HEK293T (cell line): ENCODE results near the gene SUCLG2.

Source experiments
- CTCF ChIA-PET: fragments of 350-600 bp; formaldehyde crosslinking; extraction: SDS; loops from one replicate; lab custom pipeline; 2021; ENCODE audit warnings: antibody characterized with exemption, inconsistent platforms; lab: Yijun Ruan, JAX
- POLR2A ChIA-PET: fragments of 350-600 bp; formaldehyde crosslinking; extraction: SDS; loops from one replicate; lab custom pipeline; 2020; ENCODE audit warnings: antibody characterized with exemption, inconsistent platforms; lab: Yijun Ruan, JAX
- DNase-seq: peaks from one replicate; pipeline ENCODE4 v3.0.0; 2012; ENCODE audit warnings: mixed read lengths; ENCODE audit errors: extremely low spot score
- ARNT ChIP-seq: fragments of 450-650 bp; IDR thresholded peaks from 2 replicates; pipeline ENCODE4 v1.6.1; 2017; ENCODE audit warnings: mild to moderate bottlenecking
- BHLHE40 ChIP-seq: fragments of 450-650 bp; IDR thresholded peaks from 2 replicates; pipeline ENCODE4 v1.6.1; 2016; ENCODE audit warnings: mild to moderate bottlenecking, moderate library complexity, borderline replicate concordance
- CTBP1 ChIP-seq: fragments of 450-650 bp; IDR thresholded peaks from 2 replicates; pipeline ENCODE4 v1.6.1; 2016; ENCODE audit warnings: borderline replicate concordance
- ELF4 ChIP-seq: fragments of 450-650 bp; IDR thresholded peaks from 2 replicates; pipeline ENCODE4 v1.6.1; 2017; ENCODE audit warnings: antibody characterized with exemption
- FOXA1 ChIP-seq: fragments of 450-650 bp; IDR thresholded peaks from 2 replicates; pipeline ENCODE4 v1.6.1; 2016; ENCODE audit warnings: mild to moderate bottlenecking
- FOXK2 ChIP-seq: fragments of 450-650 bp; IDR thresholded peaks from 2 replicates; pipeline ENCODE4 v1.6.1; 2016; ENCODE audit warnings: mild to moderate bottlenecking
- FOXM1 ChIP-seq: fragments of 450-650 bp; IDR thresholded peaks from 2 replicates; pipeline ENCODE4 v1.6.1; 2017; ENCODE audit warnings: mild to moderate bottlenecking, borderline replicate concordance
- HDGF ChIP-seq: fragments of 450-650 bp; IDR thresholded peaks from 2 replicates; pipeline ENCODE4 v1.6.1; 2017; ENCODE audit warnings: antibody characterized with exemption, borderline replicate concordance
- L3MBTL2 ChIP-seq: fragments of 450-650 bp; conservative IDR thresholded peaks from 2 replicates; pipeline ENCODE4 v1.6.1; 2016; ENCODE audit warnings: mild to moderate bottlenecking
- LEF1 ChIP-seq: fragments of 450-650 bp; IDR thresholded peaks from 2 replicates; pipeline ENCODE4 v1.6.1; 2017; ENCODE audit warnings: mild to moderate bottlenecking, borderline replicate concordance
- NFRKB ChIP-seq: fragments of 450-650 bp; IDR thresholded peaks from 2 replicates; pipeline ENCODE4 v1.6.1; 2016; ENCODE audit warnings: mild to moderate bottlenecking, moderate library complexity
- SP1 ChIP-seq: fragments of 450-650 bp; IDR thresholded peaks from 2 replicates; pipeline ENCODE4 v1.6.1; 2017
- SUZ12 ChIP-seq: fragments of 450-650 bp; IDR thresholded peaks from 2 replicates; pipeline ENCODE4 v1.6.1; 2016; ENCODE audit warnings: mild to moderate bottlenecking
- TARDBP ChIP-seq: fragments of 450-650 bp; IDR thresholded peaks from 2 replicates; pipeline ENCODE4 v1.6.1; 2016
- ZNF384 ChIP-seq: fragments of 450-650 bp; IDR thresholded peaks from 2 replicates; pipeline ENCODE4 v1.6.1; 2016
- TF ChIP-seq, protein P1 (sequence below): fragments of 450-650 bp; IDR thresholded peaks from 2 replicates; pipeline ENCODE4 v1.6.1; 2016

The SUCLG2 gene

DNA sequence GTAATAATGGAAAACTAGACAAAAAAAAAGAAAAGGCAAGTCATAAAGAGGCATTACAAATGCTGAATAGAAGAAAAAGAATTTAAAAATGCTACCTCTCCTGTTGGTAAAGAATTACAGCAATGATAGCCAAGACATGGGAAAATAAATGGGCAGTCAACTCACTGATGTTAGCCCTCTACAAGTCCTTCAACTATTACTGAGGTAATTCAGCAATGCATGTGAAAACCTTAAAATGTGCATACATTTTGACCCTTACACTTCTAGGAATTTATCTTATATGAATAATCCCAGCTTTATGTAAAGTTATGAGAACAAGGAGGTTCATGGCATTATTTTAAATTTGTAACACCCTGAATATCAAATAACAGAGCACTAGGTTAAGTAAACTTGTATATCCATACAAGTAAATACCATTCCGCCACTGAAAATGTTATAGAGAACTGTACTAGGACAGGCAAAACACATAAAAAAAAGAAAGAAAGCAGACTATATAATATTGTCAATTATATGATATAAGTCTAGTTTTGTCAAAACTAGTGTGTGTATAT, 166.8 kb downstream of the SUCLG2 start:
- no peak for TF ChIP-seq L3MBTL2
- TF ChIP-seq LEF1: no peak
- TF ChIP-seq NFRKB: no peak
- no peak for TF ChIP-seq SP1
- no peak for TF ChIP-seq SUZ12
- TF ChIP-seq ARNT: no peak
- TF ChIP-seq TARDBP: no peak
- TF ChIP-seq ZNF384: no peak
- TF ChIP-seq, protein P1, sequence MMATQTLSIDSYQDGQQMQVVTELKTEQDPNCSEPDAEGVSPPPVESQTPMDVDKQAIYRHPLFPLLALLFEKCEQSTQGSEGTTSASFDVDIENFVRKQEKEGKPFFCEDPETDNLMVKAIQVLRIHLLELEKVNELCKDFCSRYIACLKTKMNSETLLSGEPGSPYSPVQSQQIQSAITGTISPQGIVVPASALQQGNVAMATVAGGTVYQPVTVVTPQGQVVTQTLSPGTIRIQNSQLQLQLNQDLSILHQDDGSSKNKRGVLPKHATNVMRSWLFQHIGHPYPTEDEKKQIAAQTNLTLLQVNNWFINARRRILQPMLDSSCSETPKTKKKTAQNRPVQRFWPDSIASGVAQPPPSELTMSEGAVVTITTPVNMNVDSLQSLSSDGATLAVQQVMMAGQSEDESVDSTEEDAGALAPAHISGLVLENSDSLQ: no peak
- TF ChIP-seq FOXM1: no peak
- TF ChIP-seq HDGF: no peak
- no peak for TF ChIP-seq FOXA1
- no peak for TF ChIP-seq BHLHE40
- no peak for TF ChIP-seq FOXK2
- no peak for TF ChIP-seq ELF4
- no peak for TF ChIP-seq CTBP1
- CTCF ChIA-PET: interaction anchor here (0.7 kb wide), 1 partner anchor 21 kb away, joined by 6 read pairs; no protein-coding TSS in a partner anchor
- DNase-seq: no peak
- POLR2A ChIA-PET: no interaction called here

DNA sequence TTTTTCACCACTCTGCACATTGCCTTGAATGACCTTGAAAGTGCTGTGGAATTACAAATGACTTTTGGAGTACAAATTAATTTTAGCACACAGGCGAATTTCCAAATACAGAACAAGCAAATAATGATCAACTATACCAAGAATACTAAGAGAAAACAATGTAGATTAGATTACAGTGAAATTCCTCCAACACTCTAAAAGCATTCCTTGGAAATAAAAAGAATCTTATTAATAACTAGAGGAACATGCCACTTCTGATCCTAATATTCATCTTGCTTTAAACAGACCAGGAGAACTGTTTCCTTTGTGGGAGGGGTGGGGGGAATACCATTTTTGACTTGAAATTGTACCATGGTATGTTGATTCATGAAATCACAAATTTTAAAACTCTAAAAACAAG, 167.5 kb downstream of the SUCLG2 start:
- TF ChIP-seq HDGF: no peak
- no peak for TF ChIP-seq FOXK2
- no peak for TF ChIP-seq L3MBTL2
- no peak for TF ChIP-seq SP1
- ChIA-PET POLR2A (no interaction called here), CTCF (no interaction called here)
- no peak for DNase-seq

DNA sequence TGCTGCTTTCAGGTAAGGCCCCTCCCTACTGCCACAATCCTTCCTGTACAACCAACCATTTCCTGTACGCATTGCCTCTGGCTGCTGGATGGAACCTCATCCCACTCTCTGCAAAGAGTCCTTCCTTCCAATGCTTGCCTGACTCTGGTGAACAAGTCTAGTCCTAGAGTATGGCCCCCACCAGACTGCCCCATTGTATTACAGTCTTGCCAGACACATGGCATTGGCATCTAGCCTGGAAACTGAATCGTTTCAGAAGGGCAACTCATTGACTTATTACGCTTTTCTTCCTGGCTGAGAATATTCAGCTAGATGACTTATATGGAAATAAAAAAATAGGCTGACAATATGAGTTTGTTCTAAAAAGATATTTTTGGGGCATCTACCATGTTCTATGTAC, 170.3 kb downstream of the SUCLG2 start:
- ChIA-PET POLR2A (no interaction called here), CTCF (no interaction called here)
- no peak for DNase-seq
- TF ChIP-seq SP1 (no peak), TARDBP (no peak), FOXM1 (no peak), BHLHE40 (no peak), SUZ12 (no peak)

DNA sequence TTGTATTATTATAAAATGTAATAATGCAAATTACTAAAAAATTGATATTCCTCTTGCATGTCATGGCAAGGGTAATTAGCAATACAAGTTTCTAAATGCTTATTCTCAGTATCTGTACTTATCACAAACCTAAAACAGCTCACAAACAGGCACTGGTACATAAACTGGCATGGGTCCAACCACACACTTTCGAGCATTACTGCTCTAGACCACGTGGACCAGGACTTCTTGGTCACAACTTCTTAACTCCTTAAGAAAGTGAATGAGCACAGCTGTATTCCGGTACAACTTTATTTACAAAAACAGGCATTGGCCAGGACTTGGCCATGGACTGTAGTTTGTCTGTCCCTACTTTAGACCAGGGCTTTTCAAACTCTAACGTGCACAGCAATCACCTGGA, 173.3 kb downstream of the SUCLG2 start:
- TF ChIP-seq TARDBP (no peak), LEF1 (no peak)
- POLR2A ChIA-PET: no interaction called here
- CTCF ChIA-PET: no interaction called here
- DNase-seq: no peak

DNA sequence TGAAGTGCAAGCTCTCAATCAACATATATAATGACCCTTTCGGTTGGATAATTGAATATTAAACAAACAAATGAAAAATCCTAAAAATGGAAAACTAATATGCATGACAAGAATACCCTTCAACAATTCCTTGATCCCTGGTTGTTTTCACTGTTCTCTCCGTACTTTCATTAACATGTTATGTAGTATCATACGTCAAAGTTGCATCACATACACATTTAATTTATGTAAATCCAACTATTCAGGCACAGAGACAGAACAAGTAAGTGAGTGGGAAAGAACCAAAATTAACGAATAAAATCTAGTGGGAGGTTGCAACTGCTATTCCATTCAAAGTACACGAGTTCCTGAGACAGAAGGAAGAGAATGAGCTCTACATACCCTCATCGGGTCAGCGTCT, 176.0 kb downstream of the SUCLG2 start:
- TF ChIP-seq SP1 (no peak), FOXA1 (no peak), TARDBP (no peak), LEF1 (no peak), CTBP1 (no peak), HDGF (no peak), SUZ12 (no peak), FOXK2 (no peak), BHLHE40 (no peak), L3MBTL2 (no peak), FOXM1 (no peak), ZNF384 (no peak), ARNT (no peak), ELF4 (no peak), NFRKB (no peak)
- TF ChIP-seq, protein P1: no peak
- ChIA-PET POLR2A (no interaction called here), CTCF (no interaction called here)
- no peak for DNase-seq

DNA sequence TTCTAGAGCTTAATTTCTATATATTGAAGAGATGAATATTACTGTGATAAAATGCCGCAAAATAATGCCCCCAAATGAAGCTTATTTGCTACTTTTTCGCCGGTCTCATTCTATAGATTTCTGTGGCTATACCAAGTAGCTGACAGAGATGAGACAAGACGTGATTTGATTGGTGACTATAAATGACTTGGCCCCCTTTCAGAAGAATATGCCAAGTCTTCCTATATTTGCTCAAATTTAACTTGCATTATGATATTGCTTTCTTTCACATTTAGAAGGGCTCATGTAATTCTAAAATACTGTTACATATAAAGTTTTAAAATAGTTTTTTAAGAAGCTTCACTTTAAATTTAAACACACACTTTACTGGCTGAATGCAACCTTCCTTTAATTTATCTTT, 180.1 kb downstream of the SUCLG2 start:
- no peak for TF ChIP-seq ELF4
- ChIA-PET POLR2A (no interaction called here), CTCF (no interaction called here)
- DNase-seq: no peak

DNA sequence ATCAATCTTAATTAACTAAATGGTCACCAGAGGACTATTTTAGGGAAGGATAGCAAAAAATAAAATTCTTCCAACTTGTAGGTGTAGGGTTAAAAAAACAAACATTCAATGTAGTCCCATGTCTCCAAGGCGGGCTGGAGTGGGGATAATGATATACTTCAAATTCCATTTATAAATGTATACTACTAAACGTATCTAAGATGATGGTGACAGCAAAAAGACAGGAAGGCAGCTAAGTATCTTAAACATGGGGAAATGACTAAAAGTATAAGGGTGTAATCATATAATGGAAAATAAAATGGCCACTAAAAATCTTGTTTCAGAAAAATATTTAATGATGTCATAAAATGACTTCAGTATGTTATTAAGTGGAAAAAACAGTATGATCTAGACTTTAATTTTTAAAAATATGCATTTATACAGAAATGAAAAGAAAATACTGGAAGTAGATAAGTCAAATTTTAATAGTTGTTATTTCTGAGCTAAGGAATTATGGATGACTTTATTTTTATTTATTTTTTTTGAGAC, 181.7 kb downstream of the SUCLG2 start:
- TF ChIP-seq BHLHE40: no peak
- TF ChIP-seq ZNF384: no peak
- no peak for TF ChIP-seq TARDBP
- TF ChIP-seq FOXK2: no peak
- TF ChIP-seq, protein P1: no peak
- TF ChIP-seq FOXM1: no peak
- TF ChIP-seq SP1: no peak
- no peak for TF ChIP-seq L3MBTL2
- TF ChIP-seq SUZ12: no peak
- no peak for TF ChIP-seq LEF1
- TF ChIP-seq HDGF: no peak
- no peak for TF ChIP-seq NFRKB
- TF ChIP-seq ARNT: no peak
- TF ChIP-seq FOXA1: no peak
- no peak for TF ChIP-seq CTBP1
- TF ChIP-seq ELF4: no peak
- no peak for DNase-seq
- POLR2A ChIA-PET: no interaction called here
- CTCF ChIA-PET: no interaction called here
